Neural progenitor cell (in vitro differentiated cells): ENCODE results near the gene DCLK2.

Experiments
- EZH2 ChIP-seq: fragments of 200-600 bp; sonication (generic); IDR thresholded peaks from 2 replicates; pipeline ENCODE4 v1.6.1; 2017; ENCODE audit warnings: antibody characterized with exemption, mild to moderate bottlenecking, moderate library complexity
- EZH2phosphoT487 ChIP-seq: fragments of 200-600 bp; sonication (generic); IDR thresholded peaks from 2 replicates; pipeline ENCODE4 v1.6.1; 2017; ENCODE audit warnings: antibody characterized with exemption
- TF ChIP-seq, protein P1 (sequence below): fragments of 200-600 bp; sonication (generic); IDR thresholded peaks from 2 replicates; pipeline ENCODE4 v1.5.1; 2017; ENCODE audit warnings: antibody characterized with exemption, mild to moderate bottlenecking

GRCh38 chr4:150050566-150050965, 27.7 kb upstream of the DCLK2 start:
- TF ChIP-seq, protein P1, sequence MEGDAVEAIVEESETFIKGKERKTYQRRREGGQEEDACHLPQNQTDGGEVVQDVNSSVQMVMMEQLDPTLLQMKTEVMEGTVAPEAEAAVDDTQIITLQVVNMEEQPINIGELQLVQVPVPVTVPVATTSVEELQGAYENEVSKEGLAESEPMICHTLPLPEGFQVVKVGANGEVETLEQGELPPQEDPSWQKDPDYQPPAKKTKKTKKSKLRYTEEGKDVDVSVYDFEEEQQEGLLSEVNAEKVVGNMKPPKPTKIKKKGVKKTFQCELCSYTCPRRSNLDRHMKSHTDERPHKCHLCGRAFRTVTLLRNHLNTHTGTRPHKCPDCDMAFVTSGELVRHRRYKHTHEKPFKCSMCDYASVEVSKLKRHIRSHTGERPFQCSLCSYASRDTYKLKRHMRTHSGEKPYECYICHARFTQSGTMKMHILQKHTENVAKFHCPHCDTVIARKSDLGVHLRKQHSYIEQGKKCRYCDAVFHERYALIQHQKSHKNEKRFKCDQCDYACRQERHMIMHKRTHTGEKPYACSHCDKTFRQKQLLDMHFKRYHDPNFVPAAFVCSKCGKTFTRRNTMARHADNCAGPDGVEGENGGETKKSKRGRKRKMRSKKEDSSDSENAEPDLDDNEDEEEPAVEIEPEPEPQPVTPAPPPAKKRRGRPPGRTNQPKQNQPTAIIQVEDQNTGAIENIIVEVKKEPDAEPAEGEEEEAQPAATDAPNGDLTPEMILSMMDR = no peak
- no peak for TF ChIP-seq EZH2
- no peak for TF ChIP-seq EZH2phosphoT487
